Stimulated activated memory B cell treated with anti-CD40 and anti-IgM and Interleukin-4, amounts not matched to agents 10 μg/mL and 1 μg/mL and 100 μg/mL, for 72 hours (primary cell): ENCODE results near the gene GADD45B.

Source experiments
- ATAC-seq: fragments of 150-1000 bp; cut with Tn5 transposase; 2 replicates; pipeline ENCODE4 v1.10.0; 2021
- H3K27ac Mint-ChIP-seq: one replicate; pipeline ENCODE4 v1.8.0; 2022; ENCODE audit warnings: mild to moderate bottlenecking, mixed read lengths
- H3K27me3 Mint-ChIP-seq: one replicate; pipeline ENCODE4 v1.8.0; 2022; ENCODE audit warnings: mixed read lengths
- H3K36me3 Mint-ChIP-seq: one replicate; pipeline ENCODE4 v1.8.0; 2022; ENCODE audit warnings: mixed read lengths
- H3K4me1 Mint-ChIP-seq: one replicate; pipeline ENCODE4 v1.8.0; 2022; ENCODE audit warnings: mixed read lengths
- H3K4me3 Mint-ChIP-seq: one replicate; pipeline ENCODE4 v1.8.0; 2022; ENCODE audit warnings: mild to moderate bottlenecking, moderate library complexity, mixed read lengths
- H3K9me3 Mint-ChIP-seq: one replicate; pipeline ENCODE4 v1.8.0; 2022; ENCODE audit warnings: mixed read lengths

Gene GADD45B

GRCh38 chr19:2475702-2476450 lies at the start of gene GADD45B:
TSS of gene GADD45B (plus strand) at chr19:2476127. CDS start at chr19:2476359, 232 bp downstream.
- peaks cover 27% of the 10 kb centered on the region for H3K36me3 Mint-ChIP-seq
- peaks cover 33% of the 10 kb centered on the region for H3K4me1 Mint-ChIP-seq
- H3K27me3 Mint-ChIP-seq: no peaks in the 10 kb centered on the region
- H3K4me3 Mint-ChIP-seq: peak within 1 kb of the TSS; percentile 100
- no peaks in the 10 kb centered on the region for H3K9me3 Mint-ChIP-seq
- H3K27ac Mint-ChIP-seq: peak within 1 kb of the TSS; percentile 82
- peak; percentile 81 for ATAC-seq

- H3K27ac Mint-ChIP-seq: peak overlapping the region; percentile 95
- no peaks in the 10 kb centered on the region for H3K27me3 Mint-ChIP-seq
- no peaks in the 10 kb centered on the region for H3K9me3 Mint-ChIP-seq
- H3K36me3 Mint-ChIP-seq: peaks cover 7% of the 10 kb centered on the region
- peak overlapping the region; percentile 92 for H3K4me3 Mint-ChIP-seq
- H3K4me1 Mint-ChIP-seq: peaks cover 7% of the 10 kb centered on the region
- peak; percentile 3 for ATAC-seq
Observed at GRCh38 chr19:2426611-2427428, 49.1 kb upstream of the GADD45B start.

GRCh38 chr19:2427429-2428320 lies 48.3 kb upstream of the GADD45B start, which contains the start of gene TIMM13:
TSS of gene TIMM13 (minus strand) at chr19:2427586. CDS start at chr19:2427533, 53 bp downstream.
- Mint-ChIP-seq H3K27me3 (no peaks in the 10 kb centered on the region), H3K27ac (peak within 1 kb of the TSS; percentile 95), H3K4me1 (peaks cover 7% of the 10 kb centered on the region), H3K4me3 (peak within 1 kb of the TSS; percentile 92), H3K9me3 (no peaks in the 10 kb centered on the region), H3K36me3 (peaks cover 13% of the 10 kb centered on the region)
- ATAC-seq: peak; percentile 92

GRCh38 chr19:2428321-2428690 lies 47.6 kb upstream of the GADD45B start:
- ATAC-seq: no peak
- Mint-ChIP-seq H3K9me3 (no peaks in the 10 kb centered on the region), H3K36me3 (peaks cover 14% of the 10 kb centered on the region), H3K27me3 (no peaks in the 10 kb centered on the region), H3K4me1 (peaks cover 7% of the 10 kb centered on the region), H3K4me3 (peak overlapping the region; percentile 92), H3K27ac (peak overlapping the region; percentile 95)

- ATAC-seq: no peak
- peaks cover 20% of the 10 kb centered on the region for H3K36me3 Mint-ChIP-seq
- no peaks in the 10 kb centered on the region for H3K27me3 Mint-ChIP-seq
- H3K9me3 Mint-ChIP-seq: no peaks in the 10 kb centered on the region
- no peak overlapping the region for H3K4me3 Mint-ChIP-seq
- H3K27ac Mint-ChIP-seq: no peak overlapping the region
- peaks cover 7% of the 10 kb centered on the region for H3K4me1 Mint-ChIP-seq
Observed at GRCh38 chr19:2428756-2429711, 46.9 kb upstream of the GADD45B start.

- H3K4me1 Mint-ChIP-seq: peaks cover 7% of the 10 kb centered on the region
- no peak overlapping the region for H3K27ac Mint-ChIP-seq
- ATAC-seq: no peak
- no peak overlapping the region for H3K4me3 Mint-ChIP-seq
- H3K27me3 Mint-ChIP-seq: no peaks in the 10 kb centered on the region
- H3K36me3 Mint-ChIP-seq: peaks cover 26% of the 10 kb centered on the region
- no peaks in the 10 kb centered on the region for H3K9me3 Mint-ChIP-seq
Observed at GRCh38 chr19:2429917-2430535, 45.9 kb upstream of the GADD45B start.

GRCh38 chr19:2431318-2432055 lies 44.4 kb upstream of the GADD45B start:
- Mint-ChIP-seq H3K36me3 (peaks cover 31% of the 10 kb centered on the region), H3K27ac (no peak overlapping the region), H3K4me1 (peaks cover 3% of the 10 kb centered on the region), H3K4me3 (no peak overlapping the region), H3K9me3 (no peaks in the 10 kb centered on the region), H3K27me3 (no peaks in the 10 kb centered on the region)
- ATAC-seq: no peak

GRCh38 chr19:2432131-2432848 lies 43.6 kb upstream of the GADD45B start:
- no peak for ATAC-seq
- H3K9me3 Mint-ChIP-seq: no peaks in the 10 kb centered on the region
- H3K4me1 Mint-ChIP-seq: no peaks in the 10 kb centered on the region
- no peaks in the 10 kb centered on the region for H3K27me3 Mint-ChIP-seq
- no peak overlapping the region for H3K4me3 Mint-ChIP-seq
- H3K36me3 Mint-ChIP-seq: peaks cover 33% of the 10 kb centered on the region
- no peak overlapping the region for H3K27ac Mint-ChIP-seq

GRCh38 chr19:2433854-2434253 lies 42.1 kb upstream of the GADD45B start:
- H3K4me1 Mint-ChIP-seq: no peaks in the 10 kb centered on the region
- no peak overlapping the region for H3K27ac Mint-ChIP-seq
- H3K4me3 Mint-ChIP-seq: no peak overlapping the region
- H3K9me3 Mint-ChIP-seq: no peaks in the 10 kb centered on the region
- ATAC-seq: no peak
- H3K27me3 Mint-ChIP-seq: no peaks in the 10 kb centered on the region
- peaks cover 44% of the 10 kb centered on the region for H3K36me3 Mint-ChIP-seq

GRCh38 chr19:2434267-2434666 lies 41.7 kb upstream of the GADD45B start:
- Mint-ChIP-seq H3K27ac (no peak overlapping the region), H3K9me3 (no peaks in the 10 kb centered on the region), H3K4me3 (no peak overlapping the region), H3K27me3 (no peaks in the 10 kb centered on the region), H3K36me3 (peaks cover 44% of the 10 kb centered on the region), H3K4me1 (no peaks in the 10 kb centered on the region)
- no peak for ATAC-seq

- no peak for ATAC-seq
- H3K4me3 Mint-ChIP-seq: no peak overlapping the region
- H3K27ac Mint-ChIP-seq: no peak overlapping the region
- no peaks in the 10 kb centered on the region for H3K4me1 Mint-ChIP-seq
- no peaks in the 10 kb centered on the region for H3K27me3 Mint-ChIP-seq
- peaks cover 44% of the 10 kb centered on the region for H3K36me3 Mint-ChIP-seq
- no peaks in the 10 kb centered on the region for H3K9me3 Mint-ChIP-seq
Observed at GRCh38 chr19:2434721-2435265, 41.1 kb upstream of the GADD45B start.

- H3K4me1 Mint-ChIP-seq: no peaks in the 10 kb centered on the region
- H3K9me3 Mint-ChIP-seq: no peaks in the 10 kb centered on the region
- no peaks in the 10 kb centered on the region for H3K27me3 Mint-ChIP-seq
- no peak overlapping the region for H3K27ac Mint-ChIP-seq
- H3K36me3 Mint-ChIP-seq: peaks cover 53% of the 10 kb centered on the region
- ATAC-seq: no peak
- H3K4me3 Mint-ChIP-seq: no peak overlapping the region
Observed at GRCh38 chr19:2436384-2436783, 39.5 kb upstream of the GADD45B start.
